ENCODE measurements around the gene FBXL16.
"Not testable (repeated sequence)": the region's sequence is repeated elsewhere in the genome, so short reads cannot be mapped to it uniquely, and the experiment has no call there.

Gene FBXL16

GRCh38 chr16:721765-722540 lies 16.4 kb upstream of the FBXL16 start:
- DNase-seq: no peak

GRCh38 chr16:720990-721764 lies 15.6 kb upstream of the FBXL16 start, which contains the start of gene ANTKMT:
Gene ANTKMT (plus strand): TSS chr16:721146. CDS start chr16:721275, 129 bp downstream.
- no peak for DNase-seq

- peak; percentile 92 for DNase-seq
Observed at GRCh38 chr16:720447-720989, 14.9 kb upstream of the FBXL16 start.

- no peak for DNase-seq
Observed at GRCh38 chr16:719815-720446, 14.3 kb upstream of the FBXL16 start.

- no peak for DNase-seq
Observed at GRCh38 chr16:718922-719321, 13.3 kb upstream of the FBXL16 start.

GRCh38 chr16:718389-718788 lies 12.8 kb upstream of the FBXL16 start:
- DNase-seq: no peak

GRCh38 chr16:717450-718245 lies 12.0 kb upstream of the FBXL16 start:
- DNase-seq: no peak

GRCh38 chr16:716768-717325 lies 11.2 kb upstream of the FBXL16 start:
- DNase-seq: no peak

GRCh38 chr16:716200-716568 lies 10.6 kb upstream of the FBXL16 start:
- DNase-seq: peak; percentile 89

GRCh38 chr16:715477-716199 lies 10.0 kb upstream of the FBXL16 start:
- no peak for DNase-seq

GRCh38 chr16:714558-715476 lies 9.2 kb upstream of the FBXL16 start, which contains the start of gene METRN:
Gene METRN (plus strand): TSS chr16:715118. CDS start chr16:715290, 172 bp downstream.
- DNase-seq: peak; percentile 86

GRCh38 chr16:714079-714478 lies 8.5 kb upstream of the FBXL16 start:
- no peak for DNase-seq

- DNase-seq: not testable (repeated sequence)
Observed at GRCh38 chr16:712740-713250, 7.2 kb upstream of the FBXL16 start.

GRCh38 chr16:711548-712320 lies 6.1 kb upstream of the FBXL16 start:
- peak; percentile 89 for DNase-seq

- no peak for DNase-seq
Observed at GRCh38 chr16:711084-711483, 5.5 kb upstream of the FBXL16 start.

- DNase-seq: no peak
Observed at GRCh38 chr16:710500-711075, 5.0 kb upstream of the FBXL16 start.

- DNase-seq: peak; percentile 96
Observed at GRCh38 chr16:709566-710499, 4.2 kb upstream of the FBXL16 start.

GRCh38 chr16:708959-709358 lies 3.4 kb upstream of the FBXL16 start:
- no peak for DNase-seq

All from retina (tissue), 1 donor.